Prostate gland (tissue), 2 donors: Measurements from ENCODE around the gene MED15.

Source experiments
- CTCF ChIP-seq, 4 experiments: fragments of 200-600 bp in 2 of 4; fragments of 450-650 bp in 2 of 4; sonication (generic) in 2 of 4; IDR thresholded peaks; 1 replicate in 3 of 4; 2 replicates in 1 of 4; pipeline ENCODE4 v1.5.1; 2016 to 2019; ENCODE audit warnings: antibody characterized with exemption in 4 of 4, mild to moderate bottlenecking in 2 of 4, moderate library complexity in 2 of 4
- POLR2A ChIP-seq: fragments of 450-650 bp; IDR thresholded peaks from one replicate; pipeline ENCODE4 v1.6.1; 2016; ENCODE audit warnings: antibody characterized with exemption, mild to moderate bottlenecking
- POLR2AphosphoS5 ChIP-seq: sonication (generic); formaldehyde crosslinking; IDR thresholded peaks from one replicate; pipeline ENCODE4 v1.6.1; 2017; ENCODE audit warnings: antibody characterized with exemption

GRCh38 chr22:20458530-20459151, 48.8 kb upstream of the MED15 start:
- TF ChIP-seq CTCF (IDR thresholded peaks at IDR 0.05) (no peak), POLR2AphosphoS5 (no peak), POLR2A (no peak)
